Liver (tissue), 9 donors: ENCODE data around the gene LMF1. TPM values are rescaled to one million over a fixed set of nuclear protein-coding genes. Genes with fewer than 3 reads are reported as not detected.

Experiments
- DNase-seq: peaks from one replicate; pipeline ENCODE4 v3.0.0-alpha.2; 2017; ENCODE audit warnings: low spot score
- H3K27ac ChIP-seq, 2 donors: one replicate each; pipeline ENCODE4 v1.7.0; 2013; ENCODE audit warnings: inconsistent platforms in 2 of 2, low read length in 2 of 2, control low read depth in 1 of 2, low read depth in 1 of 2, mild to moderate bottlenecking in 1 of 2
- H3K27me3 ChIP-seq, 4 donors: one replicate each; pipeline versions ENCODE4 v1.6.1 to v1.7.0; 2013; ENCODE audit warnings: low read length in 3 of 4, inconsistent platforms in 1 of 4, mild to moderate bottlenecking in 1 of 4, moderate library complexity in 1 of 4; ENCODE audit not compliant: control insufficient read depth in 4 of 4, insufficient read depth in 4 of 4
- H3K36me3 ChIP-seq, 4 donors: one replicate each; pipeline versions ENCODE4 v1.6.1 to v1.7.0; 2013; ENCODE audit warnings: low read length in 3 of 4, mild to moderate bottlenecking in 3 of 4, low read depth in 1 of 4, moderate library complexity in 1 of 4; ENCODE audit not compliant: control insufficient read depth in 4 of 4, insufficient read depth in 3 of 4
- H3K4me1 ChIP-seq, 4 donors: one replicate each; pipeline versions ENCODE4 v1.6.1 to v1.7.0; 2013; ENCODE audit warnings: low read length in 3 of 4, mild to moderate bottlenecking in 3 of 4, moderate library complexity in 1 of 4; ENCODE audit not compliant: control insufficient read depth in 4 of 4, insufficient read depth in 4 of 4
- H3K4me3 ChIP-seq, 3 donors: one replicate each; pipeline versions ENCODE4 v1.6.1 to v1.7.0; 2013; ENCODE audit warnings: low read length in 3 of 3, control low read depth in 1 of 3, low read depth in 1 of 3, mild to moderate bottlenecking in 1 of 3
- H3K9ac ChIP-seq, 2 donors: one replicate each; pipeline ENCODE4 v1.7.0; 2013; ENCODE audit warnings: low read length in 2 of 2, mild to moderate bottlenecking in 2 of 2, moderate library complexity in 2 of 2, control low read depth in 1 of 2, low read depth in 1 of 2
- H3K9me3 ChIP-seq, 4 donors: one replicate each; pipeline versions ENCODE4 v1.6.1 to v1.7.0; 2013; ENCODE audit warnings: low read length in 3 of 4; ENCODE audit not compliant: control insufficient read depth in 4 of 4
- EGR1 ChIP-seq, 2 donors: IDR thresholded peaks; 2 replicates each; pipeline ENCODE4 v1.6.1; 2016 to 2018; ENCODE audit warnings: antibody characterized with exemption in 2 of 2, low read depth in 2 of 2
- FOXA1 ChIP-seq: IDR thresholded peaks from 2 replicates; pipeline ENCODE4 v1.6.1; 2016; ENCODE audit warnings: antibody characterized with exemption
- FOXA2 ChIP-seq: IDR thresholded peaks from 2 replicates; pipeline ENCODE4 v1.6.1; 2016; ENCODE audit warnings: antibody characterized with exemption
- GABPA ChIP-seq, 2 donors: IDR thresholded peaks in 1 of 2; conservative IDR thresholded peaks in 1 of 2; 2 replicates each; pipeline ENCODE4 v1.6.1; 2016; ENCODE audit warnings: antibody characterized with exemption in 2 of 2, mild to moderate bottlenecking in 1 of 2, moderate library complexity in 1 of 2
- HNF4A ChIP-seq, 2 donors: conservative IDR thresholded peaks; 2 replicates each; pipeline ENCODE4 v1.6.1; 2016; ENCODE audit warnings: antibody characterized with exemption in 2 of 2, mild to moderate bottlenecking in 2 of 2
- HNF4G ChIP-seq: IDR thresholded peaks from 2 replicates; pipeline ENCODE4 v1.6.1; 2016; ENCODE audit warnings: antibody characterized with exemption
- JUND ChIP-seq, 2 donors: IDR thresholded peaks; 2 replicates each; pipeline ENCODE4 v1.6.1; 2016; ENCODE audit warnings: antibody characterized with exemption in 2 of 2
- NR2F2 ChIP-seq: IDR thresholded peaks from 2 replicates; pipeline ENCODE4 v1.6.1; 2016; ENCODE audit warnings: antibody characterized with exemption
- RAD21 ChIP-seq, 2 donors: IDR thresholded peaks; 2 replicates each; pipeline ENCODE4 v1.6.1; 2016; ENCODE audit warnings: antibody characterized with exemption in 2 of 2, mild to moderate bottlenecking in 2 of 2
- RXRA ChIP-seq, 2 donors: IDR thresholded peaks; 2 replicates each; pipeline ENCODE4 v1.6.1; 2017 to 2018; ENCODE audit warnings: antibody characterized with exemption in 2 of 2, mild to moderate bottlenecking in 1 of 2
- SP1 ChIP-seq: IDR thresholded peaks from 2 replicates; pipeline ENCODE4 v1.6.1; 2018; ENCODE audit warnings: antibody characterized with exemption, mild to moderate bottlenecking
- TAF1 ChIP-seq: conservative IDR thresholded peaks from 2 replicates; pipeline ENCODE4 v1.6.1; 2016; ENCODE audit warnings: antibody characterized with exemption, mild to moderate bottlenecking
- YY1 ChIP-seq: IDR thresholded peaks from 2 replicates; pipeline ENCODE4 v1.6.1; 2016; ENCODE audit warnings: antibody characterized with exemption, mild to moderate bottlenecking
- WGBS: extraction: QIAGEN DNeasy Blood & Tissue Kit; methylation state at CpG from one replicate; pipeline ENCODE4 v1.1.7; 2013; 5-methylcytosine and 5-hydroxymethylcytosine counted together
- polyA plus RNA-seq, 2 donors: library from polyadenylated mRNA; stranded (reverse) in 1 of 2; unstranded in 1 of 2; fragments of 200-250 nt in 1 of 2; fragments of >200 nt in 1 of 2; fragmentation: Nextera tagmentation in 1 of 2; extraction: Ambion mirVana in 1 of 2; gene quantifications; one replicate each; pipeline versions ENCODE4 v1.2.1 to v1.2.3, GENCODE V29; 2013 to 2015
- total RNA-seq, 2 donors: library from RNA; depleted of rRNA; stranded (reverse); fragments of >200 nt; gene quantifications; one replicate each; pipeline ENCODE4 v1.2.3, GENCODE V29; 2014
- TF ChIP-seq, protein P1 (sequence below): IDR thresholded peaks from 2 replicates; pipeline ENCODE4 v1.6.1; 2016; ENCODE audit warnings: antibody characterized with exemption, mild to moderate bottlenecking
- TF ChIP-seq, protein P2 (sequence below): IDR thresholded peaks from 2 replicates; pipeline ENCODE4 v1.6.1; 2016; ENCODE audit warnings: antibody characterized with exemption
- TF ChIP-seq, protein P3 (sequence below): fragments of 150-350 bp; IDR thresholded peaks from 2 replicates; pipeline ENCODE4 v1.5.1; 2017; ENCODE audit warnings: improper control_type of control experiment, low read depth, low read length; ENCODE audit not compliant: missing input control
- TF ChIP-seq, protein P4 (sequence below): IDR thresholded peaks from 2 replicates; pipeline ENCODE4 v1.6.1; 2016; ENCODE audit warnings: antibody characterized with exemption
- TF ChIP-seq, protein P5 (sequence below): IDR thresholded peaks from 2 replicates; pipeline ENCODE4 v1.6.1; 2016; ENCODE audit warnings: antibody characterized with exemption
- donor health status: healthy.
- donor health status: healthy.
- donor health status: healthy.
- donor health status: healthy.
- donor health status: healthy.

The LMF1 gene
- total and polyA plus RNA-seq, 4 donors, result 8.8 to 24.3 (median 12.6) TPM

DNA sequence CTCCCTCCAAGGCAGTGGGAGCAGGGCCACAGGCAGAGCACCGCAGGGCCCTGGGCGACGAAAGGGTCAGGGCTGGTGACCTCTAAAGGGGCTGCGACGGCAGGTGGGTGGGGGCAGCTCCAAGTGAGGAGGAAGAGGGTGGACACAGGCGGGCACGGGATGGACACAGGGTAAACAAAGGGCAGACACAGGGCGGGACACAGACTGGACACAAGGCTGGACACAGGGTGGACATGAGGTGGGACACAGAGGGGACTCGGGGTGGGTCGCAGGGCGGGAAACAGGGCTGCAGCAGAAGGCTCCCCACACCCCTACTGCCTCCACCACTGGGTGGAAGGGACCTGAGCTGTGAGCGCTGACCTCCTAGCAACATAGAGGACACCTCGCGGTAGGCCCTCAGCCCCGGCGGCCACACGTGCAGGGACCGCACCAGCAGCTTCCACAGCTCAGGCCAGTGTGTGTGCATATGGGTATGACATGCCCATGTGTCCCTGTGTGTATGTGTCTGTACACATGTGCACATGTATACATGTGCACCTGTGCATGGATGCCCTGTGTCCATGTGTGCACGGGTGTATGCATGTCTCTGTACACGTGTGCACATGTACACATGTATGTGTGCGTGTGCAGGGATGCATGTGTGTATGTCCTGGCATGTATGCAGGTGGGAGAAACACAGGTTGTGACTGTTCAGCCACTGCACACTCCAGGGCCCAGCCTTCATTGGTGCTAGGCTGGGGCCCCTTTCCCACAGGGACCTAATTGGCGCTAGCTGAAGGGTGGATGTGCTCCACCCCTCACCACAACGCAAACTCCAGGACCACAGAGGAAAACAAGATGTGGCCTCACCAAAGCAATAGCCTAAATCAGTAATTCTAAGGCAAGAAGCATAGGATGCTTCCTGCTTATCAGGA is 7.6 kb downstream of the LMF1 start:
- Histone ChIP-seq H3K4me1 (no peaks in the 10 kb centered on the region), H3K4me3 (no peak overlapping the region), H3K27me3 (no peaks in the 10 kb centered on the region), H3K9me3 (no peaks in the 10 kb centered on the region), H3K27ac (no peak overlapping the region), H3K9ac (no peak overlapping the region), H3K36me3 (peaks cover 0 to 5% (median 1%) of the 10 kb centered on the region in 4 donors)
- 91% methylated on average over 23 of the region's 23 CpGs for WGBS
- DNase-seq, result no peak
- TF ChIP-seq SP1 (no peak), FOXA2 (no peak), YY1 (no peak), HNF4G (no peak), HNF4A (conservative IDR thresholded peaks at IDR 0.05) (no peak)
- TF ChIP-seq, protein P1, sequence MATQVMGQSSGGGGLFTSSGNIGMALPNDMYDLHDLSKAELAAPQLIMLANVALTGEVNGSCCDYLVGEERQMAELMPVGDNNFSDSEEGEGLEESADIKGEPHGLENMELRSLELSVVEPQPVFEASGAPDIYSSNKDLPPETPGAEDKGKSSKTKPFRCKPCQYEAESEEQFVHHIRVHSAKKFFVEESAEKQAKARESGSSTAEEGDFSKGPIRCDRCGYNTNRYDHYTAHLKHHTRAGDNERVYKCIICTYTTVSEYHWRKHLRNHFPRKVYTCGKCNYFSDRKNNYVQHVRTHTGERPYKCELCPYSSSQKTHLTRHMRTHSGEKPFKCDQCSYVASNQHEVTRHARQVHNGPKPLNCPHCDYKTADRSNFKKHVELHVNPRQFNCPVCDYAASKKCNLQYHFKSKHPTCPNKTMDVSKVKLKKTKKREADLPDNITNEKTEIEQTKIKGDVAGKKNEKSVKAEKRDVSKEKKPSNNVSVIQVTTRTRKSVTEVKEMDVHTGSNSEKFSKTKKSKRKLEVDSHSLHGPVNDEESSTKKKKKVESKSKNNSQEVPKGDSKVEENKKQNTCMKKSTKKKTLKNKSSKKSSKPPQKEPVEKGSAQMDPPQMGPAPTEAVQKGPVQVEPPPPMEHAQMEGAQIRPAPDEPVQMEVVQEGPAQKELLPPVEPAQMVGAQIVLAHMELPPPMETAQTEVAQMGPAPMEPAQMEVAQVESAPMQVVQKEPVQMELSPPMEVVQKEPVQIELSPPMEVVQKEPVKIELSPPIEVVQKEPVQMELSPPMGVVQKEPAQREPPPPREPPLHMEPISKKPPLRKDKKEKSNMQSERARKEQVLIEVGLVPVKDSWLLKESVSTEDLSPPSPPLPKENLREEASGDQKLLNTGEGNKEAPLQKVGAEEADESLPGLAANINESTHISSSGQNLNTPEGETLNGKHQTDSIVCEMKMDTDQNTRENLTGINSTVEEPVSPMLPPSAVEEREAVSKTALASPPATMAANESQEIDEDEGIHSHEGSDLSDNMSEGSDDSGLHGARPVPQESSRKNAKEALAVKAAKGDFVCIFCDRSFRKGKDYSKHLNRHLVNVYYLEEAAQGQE, result no peak

DNA sequence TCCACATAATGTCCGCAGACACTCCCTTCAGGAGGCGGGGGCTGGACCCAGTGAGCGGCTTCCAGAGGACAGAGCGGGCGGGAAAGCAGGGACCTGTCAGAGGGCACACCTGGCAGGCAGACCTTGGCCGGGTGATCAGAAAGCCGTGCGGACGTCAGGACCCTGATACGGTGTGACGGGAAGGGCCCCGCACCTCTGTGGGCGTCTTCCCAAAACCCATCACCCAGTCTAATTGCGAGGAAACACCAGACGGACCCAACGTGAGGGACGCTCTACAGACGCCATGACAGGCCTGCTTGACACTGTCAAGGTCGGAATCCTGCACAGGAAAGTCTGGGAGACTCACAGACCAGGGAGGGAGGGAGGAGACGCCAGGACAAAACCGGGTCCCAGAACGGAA is 8.4 kb downstream of the LMF1 start:
- no peak overlapping the region for H3K9ac ChIP-seq

More for the DNA sequence above, 8.4 kb downstream of the LMF1 start:
- DNase-seq, result no peak
- Histone ChIP-seq H3K4me3 (no peak overlapping the region), H3K27me3 (no peaks in the 10 kb centered on the region), H3K4me1 (no peaks in the 10 kb centered on the region), H3K27ac (no peak overlapping the region), H3K36me3 (peaks cover 0 to 5% (median under 1%) of the 10 kb centered on the region in 4 donors), H3K9me3 (no peaks in the 10 kb centered on the region)
- 95% methylated on average over 22 of the region's 22 CpGs for WGBS
- TF ChIP-seq FOXA2 (no peak), NR2F2 (no peak), HNF4A (conservative IDR thresholded peaks at IDR 0.05) (no peak), SP1 (no peak), TAF1 (no peak), EGR1 (IDR thresholded peaks at IDR 0.05; ENCODE audit: low read depth in 2 of 2) (no peak), RAD21 (IDR thresholded peaks at IDR 0.05) (no peak), RXRA (IDR thresholded peaks at IDR 0.05) (no peak), YY1 (no peak), JUND (IDR thresholded peaks at IDR 0.05) (no peak), FOXA1 (no peak), GABPA (IDR thresholded peaks at IDR 0.05 in 1 of 2, conservative IDR thresholded peaks at IDR 0.05 in 1 of 2) (no peak), HNF4G (no peak)
- TF ChIP-seq, protein P1, result no peak
- TF ChIP-seq, protein P2, sequence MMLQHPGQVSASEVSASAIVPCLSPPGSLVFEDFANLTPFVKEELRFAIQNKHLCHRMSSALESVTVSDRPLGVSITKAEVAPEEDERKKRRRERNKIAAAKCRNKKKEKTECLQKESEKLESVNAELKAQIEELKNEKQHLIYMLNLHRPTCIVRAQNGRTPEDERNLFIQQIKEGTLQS, result no peak
- TF ChIP-seq, protein P3, sequence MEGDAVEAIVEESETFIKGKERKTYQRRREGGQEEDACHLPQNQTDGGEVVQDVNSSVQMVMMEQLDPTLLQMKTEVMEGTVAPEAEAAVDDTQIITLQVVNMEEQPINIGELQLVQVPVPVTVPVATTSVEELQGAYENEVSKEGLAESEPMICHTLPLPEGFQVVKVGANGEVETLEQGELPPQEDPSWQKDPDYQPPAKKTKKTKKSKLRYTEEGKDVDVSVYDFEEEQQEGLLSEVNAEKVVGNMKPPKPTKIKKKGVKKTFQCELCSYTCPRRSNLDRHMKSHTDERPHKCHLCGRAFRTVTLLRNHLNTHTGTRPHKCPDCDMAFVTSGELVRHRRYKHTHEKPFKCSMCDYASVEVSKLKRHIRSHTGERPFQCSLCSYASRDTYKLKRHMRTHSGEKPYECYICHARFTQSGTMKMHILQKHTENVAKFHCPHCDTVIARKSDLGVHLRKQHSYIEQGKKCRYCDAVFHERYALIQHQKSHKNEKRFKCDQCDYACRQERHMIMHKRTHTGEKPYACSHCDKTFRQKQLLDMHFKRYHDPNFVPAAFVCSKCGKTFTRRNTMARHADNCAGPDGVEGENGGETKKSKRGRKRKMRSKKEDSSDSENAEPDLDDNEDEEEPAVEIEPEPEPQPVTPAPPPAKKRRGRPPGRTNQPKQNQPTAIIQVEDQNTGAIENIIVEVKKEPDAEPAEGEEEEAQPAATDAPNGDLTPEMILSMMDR, result no peak
- TF ChIP-seq, protein P4, sequence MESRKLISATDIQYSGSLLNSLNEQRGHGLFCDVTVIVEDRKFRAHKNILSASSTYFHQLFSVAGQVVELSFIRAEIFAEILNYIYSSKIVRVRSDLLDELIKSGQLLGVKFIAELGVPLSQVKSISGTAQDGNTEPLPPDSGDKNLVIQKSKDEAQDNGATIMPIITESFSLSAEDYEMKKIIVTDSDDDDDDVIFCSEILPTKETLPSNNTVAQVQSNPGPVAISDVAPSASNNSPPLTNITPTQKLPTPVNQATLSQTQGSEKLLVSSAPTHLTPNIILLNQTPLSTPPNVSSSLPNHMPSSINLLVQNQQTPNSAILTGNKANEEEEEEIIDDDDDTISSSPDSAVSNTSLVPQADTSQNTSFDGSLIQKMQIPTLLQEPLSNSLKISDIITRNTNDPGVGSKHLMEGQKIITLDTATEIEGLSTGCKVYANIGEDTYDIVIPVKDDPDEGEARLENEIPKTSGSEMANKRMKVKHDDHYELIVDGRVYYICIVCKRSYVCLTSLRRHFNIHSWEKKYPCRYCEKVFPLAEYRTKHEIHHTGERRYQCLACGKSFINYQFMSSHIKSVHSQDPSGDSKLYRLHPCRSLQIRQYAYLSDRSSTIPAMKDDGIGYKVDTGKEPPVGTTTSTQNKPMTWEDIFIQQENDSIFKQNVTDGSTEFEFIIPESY, result no peak
- TF ChIP-seq, protein P5, sequence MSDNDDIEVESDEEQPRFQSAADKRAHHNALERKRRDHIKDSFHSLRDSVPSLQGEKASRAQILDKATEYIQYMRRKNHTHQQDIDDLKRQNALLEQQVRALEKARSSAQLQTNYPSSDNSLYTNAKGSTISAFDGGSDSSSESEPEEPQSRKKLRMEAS, result no peak
